ENCODE results near the gene KRT79.
"Not testable (repeated sequence)": the region's sequence is repeated elsewhere in the genome, so short reads cannot be mapped to it uniquely, and the experiment has no call there.

Gene KRT79

DNA sequence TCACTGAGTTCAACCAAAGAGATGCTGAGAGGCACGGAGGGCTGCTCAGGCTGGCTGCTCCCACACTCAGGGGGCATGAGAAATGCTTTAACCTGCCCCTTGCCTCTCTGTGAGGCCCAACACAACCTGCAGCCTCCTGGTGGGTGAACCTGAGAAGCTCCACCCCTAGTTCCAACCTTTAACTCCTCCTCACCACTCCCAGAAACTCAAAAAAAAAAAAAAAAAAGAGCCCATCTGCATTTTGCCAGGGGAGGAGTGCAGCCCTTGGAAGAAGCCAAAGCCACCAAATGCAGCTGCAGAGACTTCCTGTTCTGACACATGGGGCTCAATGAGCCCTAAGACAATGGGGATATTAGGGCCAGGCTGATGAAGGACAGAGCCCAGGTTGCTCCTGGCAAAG, 29.1 kb downstream of the KRT79 start:
- DNase-seq (ENCODE audit: low read depth), result no peak

DNA sequence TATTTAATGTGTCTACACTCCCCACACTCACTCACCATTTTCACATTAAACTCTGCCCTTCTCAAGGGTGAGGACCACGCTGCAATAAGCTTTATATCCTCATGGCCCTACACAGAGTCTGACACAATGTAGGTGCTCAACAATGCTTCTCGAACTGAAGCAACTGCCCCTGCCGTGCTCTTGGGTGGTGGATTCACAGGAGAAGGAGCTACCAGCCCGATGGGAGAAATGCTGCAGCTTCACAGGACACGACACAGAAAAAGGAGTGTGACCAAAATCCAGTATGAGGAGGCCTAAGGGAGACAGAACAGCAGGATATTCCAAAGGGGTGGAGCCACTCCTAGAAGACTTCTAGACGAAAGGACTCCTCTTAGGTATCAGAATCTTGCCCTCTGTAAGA, 31.7 kb downstream of the KRT79 start:
- no peak for DNase-seq (ENCODE audit: low read depth)

GRCh38 chr12:52801773-52802172, 32.3 kb downstream of the KRT79 start:
- DNase-seq (ENCODE audit: low read depth), result no peak

DNA sequence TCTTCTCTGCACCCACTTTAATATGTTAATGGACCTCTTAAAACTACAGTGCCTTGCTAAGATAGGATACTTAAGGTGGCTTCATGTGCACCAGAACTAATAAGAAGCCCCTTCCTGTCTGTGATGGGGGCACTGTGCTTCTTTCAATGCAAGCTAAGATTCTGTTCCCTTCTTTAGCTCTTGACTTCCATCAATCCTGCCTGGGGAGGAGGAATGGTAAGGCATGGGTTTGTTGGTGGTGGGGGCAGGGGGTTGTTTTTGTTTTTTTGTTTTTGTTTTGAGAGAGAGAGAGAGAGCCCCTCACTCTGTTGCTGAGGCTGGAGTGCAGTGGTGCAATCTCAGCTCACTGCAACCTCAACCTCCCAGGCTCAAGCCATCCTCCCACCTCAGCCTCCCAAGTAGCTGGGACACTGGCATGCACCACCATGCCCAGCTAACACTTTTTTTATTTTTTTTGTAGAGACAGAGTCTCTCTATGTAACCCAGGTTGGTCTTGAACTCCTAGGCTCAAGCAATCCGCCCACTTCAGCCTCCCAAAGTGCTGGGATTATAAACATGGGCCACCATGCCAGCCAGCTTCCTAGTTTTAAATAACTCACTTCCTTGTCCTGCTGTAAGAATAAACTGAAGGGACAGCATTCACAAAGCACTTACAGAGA, 33.7 kb downstream of the KRT79 start:
- no peak for DNase-seq (ENCODE audit: low read depth)

DNA sequence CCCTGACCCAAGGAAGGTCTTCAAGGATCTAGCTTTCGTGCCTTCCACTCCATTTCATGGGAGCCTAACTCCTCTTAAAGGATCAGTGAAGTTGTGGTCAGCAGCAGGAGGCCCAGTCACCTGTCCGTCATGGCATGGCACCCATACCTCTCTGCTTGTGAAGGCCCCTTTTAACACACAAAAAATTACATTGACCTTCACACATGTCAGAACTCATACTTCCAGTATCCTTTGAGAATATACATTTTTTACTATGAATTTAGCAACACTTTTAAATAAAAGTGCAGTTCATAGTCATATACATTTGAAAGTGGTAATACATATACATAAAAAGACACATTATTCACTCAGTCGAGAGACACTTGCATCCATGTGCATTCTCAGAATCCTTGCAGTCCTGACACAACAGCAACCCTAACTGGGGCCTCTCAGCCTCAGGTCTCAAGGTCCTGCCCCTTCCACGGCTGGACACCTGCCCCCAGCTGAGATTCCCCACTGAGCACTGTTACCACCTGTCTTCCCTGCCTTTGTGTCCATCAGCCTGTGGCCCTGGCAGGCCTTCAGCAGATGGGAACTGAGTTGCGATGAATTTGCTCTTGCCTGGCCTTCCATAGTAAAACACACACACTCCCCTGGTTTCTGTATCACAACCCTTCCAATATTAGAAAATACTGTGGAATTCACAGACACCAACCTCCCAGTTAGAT, 34.5 kb downstream of the KRT79 start:
- DNase-seq (ENCODE audit: low read depth), result no peak

DNA sequence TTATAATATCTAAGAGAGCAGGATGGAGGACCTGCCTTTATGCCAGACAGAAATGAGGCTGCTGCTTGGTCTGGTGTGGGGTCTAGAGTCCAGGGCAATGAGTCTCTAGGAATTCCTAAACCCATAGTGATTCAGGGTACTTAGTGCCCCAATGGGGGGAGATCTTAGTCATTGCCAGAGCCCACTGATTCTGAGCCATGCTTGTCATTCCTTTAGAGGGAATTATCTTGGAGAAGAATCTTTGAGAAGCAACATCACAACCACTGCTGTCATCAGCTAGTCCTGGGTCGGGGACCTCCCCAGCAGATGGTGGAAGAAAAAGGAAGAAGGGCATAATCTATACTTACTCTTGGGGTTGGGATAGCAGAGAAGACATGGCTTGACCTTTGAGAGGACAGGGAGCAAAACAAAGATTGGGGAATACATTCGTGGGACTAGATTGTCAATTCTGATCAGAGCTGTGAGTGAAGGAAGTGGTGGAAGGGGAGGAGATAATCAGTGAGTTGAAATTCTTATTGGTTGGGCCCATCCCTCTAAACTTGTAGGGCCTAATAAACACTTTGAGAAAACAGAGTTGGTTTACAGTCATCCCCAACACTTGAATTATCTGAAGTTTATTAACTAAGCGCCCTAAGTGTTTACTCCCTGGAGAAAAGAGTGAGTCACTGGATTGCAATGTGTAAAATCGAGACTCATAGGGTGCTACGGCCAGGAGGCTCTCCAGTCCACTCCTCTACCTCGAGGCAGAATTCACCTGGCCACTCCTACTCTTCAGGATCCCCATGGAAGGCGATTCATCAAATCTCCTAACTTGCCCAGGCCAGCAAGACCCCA, 35.2 kb downstream of the KRT79 start:
- no peak for DNase-seq (ENCODE audit: low read depth)

DNA sequence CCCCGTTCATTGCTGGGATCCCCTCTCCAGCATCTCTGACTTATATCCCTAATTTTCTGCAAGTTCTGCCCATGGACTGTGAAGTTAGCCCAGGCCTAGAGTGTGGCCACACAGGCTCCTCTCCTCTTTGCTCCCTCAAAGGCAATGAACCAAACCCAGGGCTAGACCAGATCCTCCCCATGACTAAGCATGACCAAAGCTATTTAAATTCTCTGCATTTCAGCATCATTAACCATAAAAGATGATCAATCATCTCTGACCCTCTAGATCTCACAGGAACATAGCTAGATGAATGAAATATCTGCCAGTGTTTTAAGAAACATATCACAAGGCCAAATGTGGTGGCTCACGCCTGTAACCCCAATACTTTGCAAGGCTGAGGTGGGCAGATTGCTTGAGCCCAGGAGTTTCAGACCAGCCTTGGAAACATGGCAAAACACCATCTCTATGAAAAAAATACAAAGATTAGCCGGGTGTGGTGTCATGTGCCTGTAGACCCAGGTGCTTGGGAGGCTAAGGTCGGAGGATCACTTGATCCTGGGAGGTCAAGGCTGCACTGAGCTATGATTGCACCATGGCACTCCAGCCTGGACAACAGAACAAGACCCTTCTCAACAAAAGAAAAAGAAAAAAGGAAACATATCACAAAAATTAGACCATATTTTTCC, 36.0 kb downstream of the KRT79 start:
- no peak for DNase-seq (ENCODE audit: low read depth)

DNA sequence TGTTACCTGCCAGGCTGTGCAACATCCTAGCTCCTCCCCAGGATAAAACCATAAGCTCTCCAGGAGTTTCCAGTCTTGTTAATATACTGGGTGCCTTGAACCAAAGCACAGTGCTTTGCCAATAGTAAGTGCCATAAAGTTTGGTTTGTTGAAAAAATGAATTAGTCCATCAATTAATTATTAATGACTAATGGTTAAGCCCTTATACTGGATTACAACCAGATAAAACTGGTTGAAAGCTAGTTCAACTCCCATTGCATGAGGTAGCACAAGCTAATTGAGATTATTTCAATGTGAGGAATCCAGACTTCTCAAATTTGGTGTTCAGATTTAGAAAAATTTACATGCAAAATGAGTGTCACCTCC, 36.6 kb downstream of the KRT79 start:
- DNase-seq (ENCODE audit: low read depth), result no peak

DNA sequence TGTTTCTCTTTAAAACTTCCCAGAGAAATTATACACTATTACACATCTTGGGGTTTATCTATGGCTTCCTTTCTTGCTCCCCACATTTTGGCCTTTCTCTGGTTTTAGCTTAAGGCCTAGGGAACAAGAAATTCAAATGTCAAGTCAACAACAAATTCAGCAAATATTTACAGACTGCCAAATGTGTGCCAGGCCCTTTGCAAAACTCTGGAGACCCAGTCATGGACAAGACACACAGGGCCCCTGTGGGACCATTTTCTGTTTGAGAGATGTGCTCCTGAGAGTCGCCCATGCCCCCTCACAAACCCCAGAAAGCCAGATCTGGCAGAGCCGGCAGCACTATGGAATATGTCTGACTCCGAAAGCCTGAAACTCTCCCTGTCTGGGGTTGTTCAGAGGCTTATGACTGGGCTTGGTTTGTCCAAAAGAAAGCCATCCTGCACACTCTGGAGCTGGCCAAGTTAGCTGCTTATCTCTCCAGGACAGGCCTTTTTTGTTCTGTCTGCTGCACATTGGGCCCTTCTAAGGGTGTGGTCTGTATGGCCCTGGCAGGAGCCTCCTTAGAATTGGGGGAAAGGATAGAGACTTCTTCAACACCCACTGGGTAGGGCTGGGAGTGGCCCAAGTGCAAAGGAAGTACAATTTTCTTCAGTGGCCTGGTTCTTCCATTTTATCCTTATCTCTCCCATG, 37.1 kb downstream of the KRT79 start:
- no peak for DNase-seq (ENCODE audit: low read depth)

- DNase-seq (ENCODE audit: low read depth), result no peak
Observed at GRCh38 chr12:52796429-52796794, 37.7 kb downstream of the KRT79 start.

GRCh38 chr12:52795694-52796428, 38.2 kb downstream of the KRT79 start, which contains the start of gene KRT3:
Gene KRT3, minus strand, starts transcription at chr12:52796117. Its CDS starts 75 bp downstream, at chr12:52796042.
- DNase-seq (ENCODE audit: low read depth), result no peak

- DNase-seq (ENCODE audit: low read depth), result not testable (repeated sequence)
Observed at GRCh38 chr12:52795332-52795674, 38.8 kb downstream of the KRT79 start.

- no peak for DNase-seq (ENCODE audit: low read depth)
Observed at GRCh38 chr12:52794479-52795331, 39.4 kb downstream of the KRT79 start.

GRCh38 chr12:52792185-52793029, 41.7 kb downstream of the KRT79 start:
- DNase-seq (ENCODE audit: low read depth), result no peak

DNA sequence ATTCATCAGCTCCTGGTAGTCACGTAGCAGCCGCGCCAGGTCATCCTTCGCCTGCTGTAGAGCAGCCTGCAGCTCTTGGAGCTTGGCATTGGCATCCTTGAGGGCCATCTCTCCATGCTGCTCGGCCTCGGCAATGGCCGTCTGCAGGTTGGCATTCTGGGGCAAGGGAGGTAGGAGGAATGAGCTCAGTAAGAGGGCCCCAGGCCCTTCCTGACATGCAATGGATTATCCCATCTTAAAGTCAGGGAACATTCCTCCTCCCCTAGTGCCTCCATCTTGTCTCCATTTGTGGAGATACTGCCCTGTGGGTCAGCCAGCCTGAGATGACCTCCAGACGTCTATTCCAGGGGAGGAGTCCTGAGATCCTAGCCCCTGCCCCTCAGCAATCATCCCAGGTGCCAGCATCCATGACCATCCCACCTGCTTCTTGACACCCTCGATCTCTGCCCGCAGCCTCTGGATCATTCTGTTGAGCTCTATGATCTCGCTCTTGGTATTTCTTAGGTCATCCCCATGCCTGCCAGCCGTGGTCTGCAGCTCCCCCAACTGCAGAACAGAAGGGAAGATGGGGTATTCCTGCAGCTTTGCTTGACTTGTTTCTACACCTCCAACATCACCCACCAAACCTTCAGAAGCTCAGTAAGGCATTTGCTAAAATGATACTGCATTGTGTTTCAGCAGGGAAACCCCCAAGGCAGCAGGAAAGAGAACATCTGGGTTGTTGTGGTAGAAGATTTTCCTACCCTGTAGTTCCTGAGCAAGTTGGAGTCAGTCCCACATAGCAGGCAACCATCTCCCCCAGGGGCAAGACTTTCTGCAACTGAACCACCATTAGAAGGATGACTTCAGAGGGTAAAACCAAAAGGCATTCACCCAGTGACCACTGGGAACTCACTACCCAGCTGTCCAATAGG, 42.6 kb downstream of the KRT79 start:
- no peak for DNase-seq (ENCODE audit: low read depth)

DNA sequence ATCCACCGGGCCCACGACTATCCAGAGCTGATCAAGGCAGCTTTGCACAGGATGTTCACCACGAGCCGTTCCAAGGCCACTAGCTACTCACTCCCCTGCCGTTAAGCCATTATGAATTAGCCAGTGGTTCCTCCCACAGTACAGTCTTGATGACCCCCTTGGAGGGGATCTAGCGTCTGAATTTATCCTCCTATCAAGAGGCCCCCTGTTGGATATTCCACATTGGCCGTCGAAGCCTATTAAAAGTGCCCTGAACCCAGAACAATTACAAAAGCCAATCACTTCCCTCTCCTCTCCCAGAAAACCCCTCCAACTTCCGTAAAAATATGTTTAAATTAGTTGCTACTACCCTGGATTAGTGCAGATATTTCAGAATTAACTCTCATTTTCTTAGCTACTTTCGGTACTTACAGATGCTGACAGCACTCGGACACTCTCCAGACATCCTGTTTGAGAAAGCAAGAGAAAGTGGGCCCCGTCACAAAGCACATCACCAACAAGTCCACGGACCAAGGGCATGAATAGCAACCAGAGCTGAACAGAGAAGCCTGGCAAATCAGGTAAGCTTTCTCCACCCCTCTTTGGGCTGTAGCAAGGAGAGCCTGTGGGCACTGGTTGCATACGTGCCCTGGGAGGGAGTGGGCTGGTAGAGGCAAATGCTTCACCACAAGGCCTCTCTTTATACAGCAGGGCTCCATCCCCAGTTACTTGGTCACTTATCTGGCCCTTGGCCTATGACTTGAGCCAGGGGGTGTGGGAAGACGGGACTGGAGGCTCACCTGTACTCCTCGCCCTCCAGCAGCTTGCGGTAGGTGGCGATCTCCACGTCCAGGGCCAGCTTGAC, 43.5 kb downstream of the KRT79 start:
- no peak for DNase-seq (ENCODE audit: low read depth)
